Muscle of arm (tissue), 14 donors: ENCODE measurements around the gene HS6ST2. TPM values are rescaled to one million over a fixed set of nuclear protein-coding genes. Genes with fewer than 3 reads are reported as not detected.
A peak's percentile ranks its signal among the peaks of the same experiment; 100 is the strongest.
"Not testable (repeated sequence)": the region's sequence is repeated elsewhere in the genome, so short reads cannot be mapped to it uniquely, and the experiment has no call there.

Source experiments
- DNase-seq: peaks from one replicate; pipeline ENCODE4 v3.0.0-alpha.2; 2013
- long read RNA-seq, 11 donors: transcript quantifications; one replicate each; lab custom pipeline, GENCODE V29; 2026
- polyA plus RNA-seq, 12 donors: library from polyadenylated mRNA; unstranded; fragments of 120-200 nt; gene quantifications; one replicate each; pipeline ENCODE4 v1.2.1, GENCODE V29; 2013; ENCODE audit not compliant: insufficient read length in 12 of 12

Gene HS6ST2
- 10 to 100 TPM in 11 of 12 donors, not detected in 1; 12.3 to 58.6 (median 43.8) TPM for polyA plus RNA-seq
- long read RNA-seq, donor 1 = 0 reads
- long read RNA-seq, donor 2, partial matches to known transcripts = 77 of 77 reads
- long read RNA-seq, donor 2, other reads (novel, unspliced or antisense) = 0 of 77 reads
- long read RNA-seq, donor 3 = 0 reads
- long read RNA-seq, donor 4 = 0 reads
- long read RNA-seq, donor 5, partial matches to known transcripts = 16 of 16 reads
- long read RNA-seq, donor 5, other reads (novel, unspliced or antisense) = 0 of 16 reads
- long read RNA-seq, donor 6 = 0 reads
- long read RNA-seq, donor 7 = 0 reads
- long read RNA-seq, donor 8, partial matches to known transcripts = 8 of 9 reads
- long read RNA-seq, donor 8, other reads (novel, unspliced or antisense) = 0 of 9 reads
- long read RNA-seq, donor 9 = 0 reads
- long read RNA-seq, donor 10, partial matches to known transcripts = 7 of 7 reads
- long read RNA-seq, donor 10, other reads (novel, unspliced or antisense) = 0 of 7 reads
- long read RNA-seq, donor 11 = 0 reads

- DNase-seq = peak; percentile 9
Measured at GRCh38 chrX:132958091-132958703, at the start of gene HS6ST2. HS6ST2 (minus strand) TSS chrX:132958629.

- DNase-seq = no peak
Measured at GRCh38 chrX:133007458-133007857, 49.0 kb upstream of the HS6ST2 start.

- no peak for DNase-seq
Measured at GRCh38 chrX:133005616-133006015, 47.2 kb upstream of the HS6ST2 start.

GRCh38 chrX:133005042-133005441, 46.6 kb upstream of the HS6ST2 start:
- DNase-seq = peak; percentile 10

- no peak for DNase-seq
Measured at GRCh38 chrX:132999209-132999608, 40.8 kb upstream of the HS6ST2 start.

GRCh38 chrX:132990835-132991234, 32.4 kb upstream of the HS6ST2 start:
- no peak for DNase-seq

GRCh38 chrX:132986556-132986955, 28.1 kb upstream of the HS6ST2 start:
- no peak for DNase-seq

GRCh38 chrX:132984058-132984650, 25.7 kb upstream of the HS6ST2 start:
- no peak for DNase-seq

- DNase-seq = no peak
Measured at GRCh38 chrX:132983496-132983895, 25.1 kb upstream of the HS6ST2 start.

GRCh38 chrX:132980035-132980434, 21.6 kb upstream of the HS6ST2 start:
- DNase-seq = not testable (repeated sequence)

GRCh38 chrX:132968296-132968949, 10.0 kb upstream of the HS6ST2 start:
- DNase-seq = no peak

GRCh38 chrX:132967049-132967448, 8.6 kb upstream of the HS6ST2 start:
- no peak for DNase-seq

- DNase-seq = no peak
Measured at GRCh38 chrX:132965461-132965860, 7.0 kb upstream of the HS6ST2 start.

GRCh38 chrX:132961511-132961910, 3.1 kb upstream of the HS6ST2 start:
- DNase-seq = no peak

- peak; percentile 28 for DNase-seq
Measured at GRCh38 chrX:132957211-132958090, 978 bp downstream of the HS6ST2 start.

GRCh38 chrX:132956421-132957210, 1.8 kb downstream of the HS6ST2 start:
- peak; percentile 5 for DNase-seq

GRCh38 chrX:132955690-132956089, 2.7 kb downstream of the HS6ST2 start:
- peak; percentile 17 for DNase-seq

- DNase-seq = no peak
Measured at GRCh38 chrX:132954323-132954722, 4.1 kb downstream of the HS6ST2 start.

GRCh38 chrX:132953354-132953753, 5.1 kb downstream of the HS6ST2 start:
- DNase-seq = no peak

GRCh38 chrX:132948648-132949260, 9.7 kb downstream of the HS6ST2 start:
- no peak for DNase-seq
